ENCODE measurements around the gene DGKD.

DNA sequence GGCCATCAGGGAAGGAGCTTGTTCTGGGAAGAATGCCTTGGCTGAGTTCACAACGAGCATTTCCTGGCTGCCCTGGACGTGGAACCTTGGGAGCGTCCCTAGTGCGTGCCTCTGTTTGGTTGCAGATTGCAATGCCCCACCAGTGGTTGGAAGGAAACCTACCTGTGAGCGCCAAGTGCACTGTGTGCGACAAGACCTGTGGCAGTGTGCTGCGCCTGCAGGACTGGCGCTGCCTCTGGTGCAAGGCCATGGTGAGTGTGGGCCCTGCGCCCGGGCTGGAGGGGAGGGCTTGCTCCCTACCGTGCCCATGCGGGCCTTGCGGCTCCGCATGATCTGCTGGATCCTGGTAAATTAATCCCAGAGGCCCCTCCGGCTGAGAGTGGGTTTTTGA, 81.9 kb downstream of the DGKD start:
- no peak for TF ChIP-seq MEF2A (IDR thresholded peaks at IDR 0.05; ENCODE audit: control insufficient read depth, low read depth, low read length)
- no peak for TF ChIP-seq PTBP1 (IDR thresholded peaks at IDR 0.05; ENCODE audit: low read depth, low read length)
- TF ChIP-seq SREBF2 (CRISPR knock-in tag; IDR thresholded peaks at IDR 0.05), result no peak
- TF ChIP-seq CTCF (IDR thresholded peaks at IDR 0.05 in 2 of 3, conservative IDR thresholded peaks at IDR 0.05 in 1 of 3; ENCODE audit: insufficient read depth in 2 of 3, low read depth in 1 of 3, low read length in 3 of 3), result no peak
- no peak for TF ChIP-seq PCBP2 (IDR thresholded peaks at IDR 0.05; ENCODE audit: low read depth, low read length, poor library complexity, severe bottlenecking)
